Mucosa of rectum (tissue), 2 donors: ENCODE results near the gene XPO6.

ENCODE experiments used
- H3K27ac ChIP-seq, 2 donors: one replicate each; pipeline ENCODE4 v1.7.0; 2013; ENCODE audit warnings: inconsistent platforms in 2 of 2, low read depth in 2 of 2, low read length in 2 of 2
- H3K27me3 ChIP-seq, 2 donors: one replicate each; pipeline ENCODE4 v1.7.0; 2013; ENCODE audit warnings: low read length in 2 of 2; ENCODE audit not compliant: control insufficient read depth in 2 of 2, insufficient read depth in 2 of 2
- H3K36me3 ChIP-seq, 2 donors: one replicate each; pipeline ENCODE4 v1.7.0; 2013; ENCODE audit warnings: low read length in 2 of 2; ENCODE audit not compliant: control insufficient read depth in 2 of 2, insufficient read depth in 2 of 2
- H3K4me1 ChIP-seq, 2 donors: one replicate each; pipeline ENCODE4 v1.7.0; 2013; ENCODE audit warnings: low read length in 2 of 2, mild to moderate bottlenecking in 1 of 2; ENCODE audit not compliant: control insufficient read depth in 2 of 2, insufficient read depth in 2 of 2
- H3K4me3 ChIP-seq, 2 donors: one replicate each; pipeline ENCODE4 v1.7.0; 2013; ENCODE audit warnings: low read length in 2 of 2
- H3K9ac ChIP-seq, 2 donors: one replicate each; pipeline ENCODE4 v1.7.0; 2013; ENCODE audit warnings: low read length in 2 of 2, low read depth in 1 of 2, mild to moderate bottlenecking in 1 of 2
- H3K9me3 ChIP-seq, 2 donors: one replicate each; pipeline ENCODE4 v1.7.0; 2013; ENCODE audit warnings: low read length in 2 of 2; ENCODE audit not compliant: control insufficient read depth in 2 of 2
- donor health status: healthy.
- donor health status: Normal muscosa, but diverticular disease.

Gene XPO6

DNA sequence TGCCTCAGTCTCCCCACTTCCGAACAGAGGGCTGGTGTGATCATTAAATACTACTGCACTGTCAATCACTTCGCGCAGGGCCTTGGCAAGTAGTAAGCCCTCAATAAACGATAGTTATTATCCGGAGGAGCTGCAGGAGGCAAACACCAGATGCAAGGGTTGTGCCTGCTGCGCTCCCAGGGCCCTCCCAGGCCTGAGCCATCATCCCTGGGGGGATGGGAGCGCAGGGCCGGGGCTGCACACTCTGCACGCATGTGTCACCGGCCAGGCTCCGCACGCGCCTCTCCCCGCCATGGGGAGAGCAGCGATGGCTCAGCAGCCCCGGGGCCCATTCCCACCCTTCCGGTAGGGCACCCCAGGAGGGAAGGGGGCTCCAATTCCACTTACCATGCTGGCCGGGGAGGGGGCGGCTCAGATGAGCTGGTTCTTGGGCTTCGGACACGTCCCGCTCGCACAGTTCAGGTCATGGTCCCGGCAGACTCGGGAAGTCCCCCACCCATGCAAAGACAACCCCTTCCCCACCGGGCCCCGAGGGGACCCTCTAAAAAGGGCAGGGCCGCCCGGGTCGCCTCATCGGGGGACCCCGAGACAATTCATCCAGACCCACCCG, 681 bp downstream of the XPO6 start:
- Histone ChIP-seq H3K27me3 (no peaks in the 10 kb centered on the region), H3K9ac (peak overlapping the region; percentile 27 to 84), H3K27ac (peak overlapping the region; percentile 75 to 81), H3K4me1 (peaks cover 10 to 11% of the 10 kb centered on the region in 2 donors), H3K9me3 (no peaks in the 10 kb centered on the region), H3K36me3 (peaks cover 5 to 15% of the 10 kb centered on the region in 2 donors), H3K4me3 (peak overlapping the region; percentile 71 to 80)

DNA sequence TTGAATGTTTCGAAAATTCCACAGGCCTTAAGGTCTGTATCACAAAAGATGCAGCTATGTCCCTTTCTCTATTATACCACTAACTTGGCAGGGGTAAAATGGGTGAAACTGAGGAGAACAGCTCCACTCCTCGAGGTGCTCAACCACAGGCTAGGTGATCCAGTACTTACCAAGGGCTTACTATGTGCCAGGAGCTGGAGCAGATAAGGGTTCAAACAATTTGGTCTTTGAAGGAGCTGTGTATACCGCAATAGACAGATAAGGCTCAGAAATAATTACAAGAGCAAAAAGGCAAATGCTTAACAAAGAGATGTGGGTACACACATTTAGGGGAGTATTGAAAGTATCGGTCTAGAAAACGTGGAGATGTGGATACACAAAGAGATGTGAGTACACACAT, 1.5 kb downstream of the XPO6 start:
- Histone ChIP-seq H3K9me3 (no peaks in the 10 kb centered on the region), H3K4me3 (peak overlapping the region; percentile 71 to 80), H3K36me3 (peaks cover 8 to 18% of the 10 kb centered on the region in 2 donors), H3K9ac (peak overlapping the region; percentile 27 to 84), H3K4me1 (peaks cover 10 to 11% of the 10 kb centered on the region in 2 donors), H3K27me3 (no peaks in the 10 kb centered on the region), H3K27ac (peak overlapping the region in 1 of 2 donors; percentile 81)

DNA sequence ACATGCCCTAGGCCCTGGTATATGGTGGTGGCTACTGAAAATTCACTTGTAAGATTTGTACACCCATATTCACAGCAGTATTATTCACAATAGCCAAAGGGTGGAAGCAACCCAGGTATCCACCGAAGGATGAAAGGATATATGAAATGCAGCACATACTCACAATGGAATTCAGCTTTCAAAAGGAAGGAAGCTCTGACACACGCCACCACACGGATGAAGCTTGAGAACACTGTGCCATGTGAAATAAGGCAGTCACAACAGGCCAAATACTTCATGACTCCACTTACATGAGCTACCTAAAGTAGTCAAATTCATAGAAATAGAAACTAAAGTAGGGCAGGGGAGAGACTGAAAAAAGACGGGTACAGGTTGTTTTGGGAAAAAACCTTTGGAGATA, 2.9 kb downstream of the XPO6 start:
- Histone ChIP-seq H3K27me3 (no peaks in the 10 kb centered on the region), H3K4me3 (no peak overlapping the region), H3K9ac (no peak overlapping the region), H3K4me1 (peaks cover 11 to 15% of the 10 kb centered on the region in 2 donors), H3K27ac (no peak overlapping the region), H3K36me3 (peaks cover 18 to 31% of the 10 kb centered on the region in 2 donors), H3K9me3 (no peaks in the 10 kb centered on the region)

DNA sequence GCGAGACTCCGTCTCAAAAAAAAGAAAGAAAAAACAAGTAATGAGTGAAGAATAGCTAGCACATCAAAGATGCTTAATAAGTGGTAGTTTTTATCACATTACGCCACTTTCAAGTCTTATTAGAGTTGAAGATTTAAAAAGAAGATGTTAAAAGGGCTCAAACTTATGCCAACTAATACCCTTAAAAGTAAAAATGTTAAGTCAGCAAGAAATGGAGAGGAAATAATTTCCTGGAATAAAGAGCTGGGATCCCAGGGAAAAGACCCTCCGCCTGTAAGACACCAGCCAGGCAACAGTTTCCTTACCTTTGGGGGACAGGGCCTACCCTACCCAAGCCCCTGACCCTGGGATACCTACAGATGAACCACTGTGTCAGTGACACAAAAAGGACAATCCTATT, 3.6 kb downstream of the XPO6 start:
- no peak overlapping the region for H3K4me3 ChIP-seq
- peaks cover 11 to 15% of the 10 kb centered on the region in 2 donors for H3K4me1 ChIP-seq

DNA sequence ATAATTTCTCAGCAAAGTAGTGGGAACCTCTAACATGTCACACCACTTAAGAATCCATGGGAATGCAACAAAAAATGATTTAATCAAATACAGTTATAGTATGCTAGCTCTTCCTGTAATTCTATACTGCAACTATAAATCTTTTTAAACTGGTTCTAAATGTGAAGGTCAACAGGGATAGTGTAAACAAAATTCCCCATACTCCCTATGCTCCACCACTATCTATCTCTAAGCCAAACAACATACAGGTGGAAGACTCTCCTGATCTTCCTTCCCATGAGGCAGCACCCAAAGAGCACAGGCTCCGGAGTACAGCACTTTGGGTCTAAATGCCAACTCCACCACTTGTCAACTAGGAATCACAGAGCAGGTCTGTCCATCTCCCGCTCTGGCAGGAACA, 4.4 kb downstream of the XPO6 start:
- Histone ChIP-seq H3K27ac (no peak overlapping the region), H3K4me1 (peaks cover 11 to 15% of the 10 kb centered on the region in 2 donors), H3K36me3 (peaks cover 22 to 44% of the 10 kb centered on the region in 2 donors), H3K27me3 (no peaks in the 10 kb centered on the region), H3K9me3 (no peaks in the 10 kb centered on the region), H3K4me3 (no peak overlapping the region), H3K9ac (no peak overlapping the region)

More for the DNA sequence above, 3.6 kb downstream of the XPO6 start:
- Histone ChIP-seq H3K27ac (no peak overlapping the region), H3K9ac (no peak overlapping the region), H3K9me3 (no peaks in the 10 kb centered on the region), H3K36me3 (peaks cover 19 to 38% of the 10 kb centered on the region in 2 donors), H3K27me3 (no peaks in the 10 kb centered on the region)

DNA sequence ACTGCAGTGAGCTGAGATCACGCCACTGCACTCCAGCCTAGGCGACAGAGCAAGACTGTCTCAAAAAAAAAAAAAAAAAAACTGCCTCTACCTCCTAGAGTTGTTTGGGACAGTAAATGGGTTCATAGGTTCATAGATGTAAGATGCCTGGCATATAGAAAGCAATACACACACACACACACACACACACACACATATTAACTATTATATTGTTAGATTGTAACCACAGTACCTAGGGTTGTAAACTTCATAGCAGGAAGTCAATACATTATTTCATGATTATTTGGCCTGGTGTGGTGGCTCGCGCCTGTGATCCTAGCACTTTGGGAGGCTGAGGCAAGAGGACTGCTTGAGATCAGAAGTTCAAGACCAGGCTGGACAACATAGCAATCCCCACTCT, 5.8 kb downstream of the XPO6 start:
- Histone ChIP-seq H3K36me3 (peaks cover 28 to 53% of the 10 kb centered on the region in 2 donors), H3K4me1 (peaks cover 7 to 15% of the 10 kb centered on the region in 2 donors), H3K27ac (no peak overlapping the region), H3K9ac (no peak overlapping the region), H3K27me3 (no peaks in the 10 kb centered on the region), H3K9me3 (no peaks in the 10 kb centered on the region), H3K4me3 (no peak overlapping the region)

DNA sequence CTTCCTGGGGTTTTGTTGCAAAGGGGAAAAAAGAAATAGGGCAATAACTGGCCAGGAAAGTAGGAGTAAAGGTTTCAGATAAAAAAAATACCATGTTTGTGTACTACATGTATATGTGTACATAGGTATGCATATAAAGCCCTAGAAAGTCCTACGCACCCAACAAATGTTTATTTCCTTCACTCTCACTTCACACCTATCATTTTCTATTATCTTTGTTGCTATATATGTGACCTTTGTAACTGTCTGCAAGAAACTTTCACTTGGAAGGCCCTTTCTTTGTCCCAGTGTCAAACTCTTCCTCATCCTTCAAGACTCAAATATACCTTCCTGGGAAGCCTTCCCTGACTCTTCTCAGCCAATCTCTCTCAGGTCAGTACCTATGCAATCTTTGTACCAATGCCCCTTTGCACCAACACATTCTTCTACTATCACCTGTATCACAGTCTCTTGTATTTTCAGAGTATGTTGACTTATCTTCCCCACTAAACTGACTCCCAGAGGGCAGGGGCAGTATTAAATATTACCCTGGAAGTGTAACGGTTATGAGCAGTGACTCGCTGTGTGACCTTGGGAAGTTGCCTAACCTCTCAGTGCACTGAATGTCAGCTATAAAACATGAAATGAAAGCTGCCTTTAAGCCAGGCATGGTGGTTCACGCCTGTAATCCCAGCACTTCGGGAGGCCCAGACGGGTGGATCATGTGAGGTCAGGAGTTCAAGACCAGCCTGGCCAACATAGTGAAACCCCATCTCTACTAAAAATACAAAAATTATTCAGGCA, 6.5 kb downstream of the XPO6 start:
- Histone ChIP-seq H3K4me1 (peaks cover 4 to 9% of the 10 kb centered on the region in 2 donors), H3K9me3 (no peaks in the 10 kb centered on the region), H3K9ac (no peak overlapping the region), H3K4me3 (no peak overlapping the region), H3K36me3 (peaks cover 28 to 58% of the 10 kb centered on the region in 2 donors), H3K27ac (peak overlapping the region in 1 of 2 donors; percentile 9), H3K27me3 (no peaks in the 10 kb centered on the region)

DNA sequence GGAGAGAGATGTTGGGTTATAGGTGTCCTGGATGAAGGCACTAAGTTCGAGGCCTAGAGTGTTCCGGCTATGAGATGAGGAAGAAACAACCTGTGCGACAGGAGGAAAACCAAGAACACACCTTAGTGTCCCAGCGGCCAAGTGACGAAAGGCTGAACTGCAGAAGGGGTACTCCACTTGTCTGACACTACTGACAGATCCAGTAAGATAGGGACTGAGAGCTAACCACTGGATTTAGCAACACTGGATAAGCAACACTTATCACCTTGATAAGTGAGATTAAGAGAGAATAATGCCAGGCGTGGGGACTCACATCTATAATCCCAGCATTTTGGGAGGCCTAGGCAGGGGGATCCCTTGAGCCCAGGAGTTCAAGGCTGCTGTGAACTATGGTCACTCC, 7.1 kb downstream of the XPO6 start:
- H3K27me3 ChIP-seq = no peaks in the 10 kb centered on the region
- peak overlapping the region; percentile 9 to 13 for H3K27ac ChIP-seq
- no peak overlapping the region for H3K9ac ChIP-seq
- no peak overlapping the region for H3K4me3 ChIP-seq
- H3K4me1 ChIP-seq = peaks cover 0 to 5% of the 10 kb centered on the region in 2 donors
- H3K9me3 ChIP-seq = no peaks in the 10 kb centered on the region
- H3K36me3 ChIP-seq = peaks cover 28 to 58% of the 10 kb centered on the region in 2 donors

DNA sequence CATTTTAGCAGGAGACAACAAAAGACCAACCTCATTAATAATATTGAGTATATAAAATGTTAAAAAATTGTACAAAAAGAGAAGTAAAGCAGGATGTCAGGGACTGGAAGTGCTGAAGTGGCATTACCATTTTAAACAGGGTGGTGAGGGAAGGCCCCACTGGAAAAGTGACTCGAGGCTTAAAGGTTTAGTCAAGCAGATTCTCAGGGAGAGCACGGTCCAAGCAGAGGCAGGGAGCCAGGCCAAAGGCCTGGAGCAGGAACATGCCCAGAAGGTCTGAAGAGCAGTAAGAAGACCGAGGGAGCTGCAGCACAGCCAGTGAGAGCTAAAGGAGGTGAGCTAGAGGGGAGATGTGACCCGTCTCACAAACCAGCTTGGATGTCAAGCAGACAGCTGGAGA, 7.6 kb downstream of the XPO6 start:
- no peaks in the 10 kb centered on the region for H3K27me3 ChIP-seq
- peak overlapping the region in 1 of 2 donors; percentile 13 for H3K27ac ChIP-seq
- H3K36me3 ChIP-seq = peaks cover 28 to 58% of the 10 kb centered on the region in 2 donors
- H3K4me1 ChIP-seq = peaks cover 0 to 5% of the 10 kb centered on the region in 2 donors
- H3K9me3 ChIP-seq = no peaks in the 10 kb centered on the region
- H3K9ac ChIP-seq = no peak overlapping the region
- no peak overlapping the region for H3K4me3 ChIP-seq

DNA sequence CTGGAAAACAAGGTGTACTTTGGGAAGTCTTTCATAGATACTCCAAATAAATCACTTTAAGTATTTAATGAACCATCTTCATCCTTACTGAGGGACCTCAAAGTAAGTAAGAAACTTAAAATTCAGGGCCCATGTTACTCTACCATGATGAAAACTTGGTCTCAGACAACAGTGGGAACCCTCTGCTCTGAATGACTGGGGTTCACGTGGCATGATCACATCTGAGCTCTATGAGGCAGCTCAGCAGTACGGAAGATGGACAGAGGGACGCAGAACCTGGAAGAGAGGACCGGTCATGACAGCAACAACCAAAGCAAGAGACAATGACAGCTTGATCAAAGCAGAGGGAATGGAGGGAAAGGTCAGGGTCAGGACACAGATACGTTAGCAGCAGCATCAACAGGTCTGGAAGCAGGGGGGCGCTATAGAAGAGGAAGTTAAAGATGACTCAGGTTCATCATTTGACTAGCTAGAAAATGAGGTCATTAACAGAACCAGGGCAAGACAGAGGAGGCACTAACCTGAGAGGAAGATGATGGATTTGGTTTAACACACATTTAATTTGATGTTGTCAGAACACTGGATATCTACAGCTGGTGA, 9.5 kb downstream of the XPO6 start:
- H3K36me3 ChIP-seq = peaks cover 23 to 49% of the 10 kb centered on the region in 2 donors
- no peak overlapping the region for H3K4me3 ChIP-seq
- H3K27ac ChIP-seq = no peak overlapping the region
- H3K9me3 ChIP-seq = no peaks in the 10 kb centered on the region
- H3K4me1 ChIP-seq = peaks cover 0 to 5% of the 10 kb centered on the region in 2 donors
- no peak overlapping the region for H3K9ac ChIP-seq
- H3K27me3 ChIP-seq = no peaks in the 10 kb centered on the region
